Measurements from ENCODE around the gene SULF2.

The SULF2 gene

GRCh38 chr20:47688385-47689381 is 96.6 kb downstream of the SULF2 start:
- in situ Hi-C loops (cut with MboI; ENCODE audit: low sequenced_read_pairs), result no loop called here

GRCh38 chr20:47687095-47687987 is 97.9 kb downstream of the SULF2 start:
- in situ Hi-C loops (cut with MboI; ENCODE audit: low sequenced_read_pairs), result no loop called here

- in situ Hi-C loops (cut with MboI; ENCODE audit: low sequenced_read_pairs), result no loop called here
Observed at GRCh38 chr20:47686545-47686944, 98.7 kb downstream of the SULF2 start.

- in situ Hi-C loops (cut with MboI; ENCODE audit: low sequenced_read_pairs), result no loop called here
Observed at GRCh38 chr20:47684306-47685080, 100.8 kb downstream of the SULF2 start.

GRCh38 chr20:47682916-47683315 is 102.4 kb downstream of the SULF2 start:
- in situ Hi-C loops (cut with MboI; ENCODE audit: low sequenced_read_pairs), result no loop called here

- in situ Hi-C loops (cut with MboI; ENCODE audit: low sequenced_read_pairs), result no loop called here
Observed at GRCh38 chr20:47682028-47682783, 103.1 kb downstream of the SULF2 start.

GRCh38 chr20:47680804-47681529 is 104.3 kb downstream of the SULF2 start:
- in situ Hi-C loops (cut with MboI; ENCODE audit: low sequenced_read_pairs), result no loop called here

GRCh38 chr20:47679462-47679861 is 105.8 kb downstream of the SULF2 start:
- in situ Hi-C loops (cut with MboI; ENCODE audit: low sequenced_read_pairs), result no loop called here

- in situ Hi-C loops (cut with MboI; ENCODE audit: low sequenced_read_pairs), result no loop called here
Observed at GRCh38 chr20:47678536-47678935, 106.7 kb downstream of the SULF2 start.

- in situ Hi-C loops (cut with MboI; ENCODE audit: low sequenced_read_pairs), result no loop called here
Observed at GRCh38 chr20:47677635-47678453, 107.4 kb downstream of the SULF2 start.

GRCh38 chr20:47676912-47677634 is 108.2 kb downstream of the SULF2 start:
- in situ Hi-C loops (cut with MboI; ENCODE audit: low sequenced_read_pairs), result no loop called here

- in situ Hi-C loops (cut with MboI; ENCODE audit: low sequenced_read_pairs), result no loop called here
Observed at GRCh38 chr20:47676219-47676721, 109.0 kb downstream of the SULF2 start.

- in situ Hi-C loops (cut with MboI; ENCODE audit: low sequenced_read_pairs), result no loop called here
Observed at GRCh38 chr20:47675190-47676142, 109.8 kb downstream of the SULF2 start.

- in situ Hi-C loops (cut with MboI; ENCODE audit: low sequenced_read_pairs), result no loop called here
Observed at GRCh38 chr20:47674686-47675085, 110.6 kb downstream of the SULF2 start.

GRCh38 chr20:47674145-47674544 is 111.1 kb downstream of the SULF2 start:
- in situ Hi-C loops (cut with MboI; ENCODE audit: low sequenced_read_pairs), result no loop called here

- in situ Hi-C loops (cut with MboI; ENCODE audit: low sequenced_read_pairs), result no loop called here
Observed at GRCh38 chr20:47673671-47673955, 111.7 kb downstream of the SULF2 start.

All from hTERT RPE-1 (cell line).